Tibial artery (tissue), 4 donors: Measurements from ENCODE around the gene AP4S1.
"Not testable (repeated sequence)": the region's sequence is repeated elsewhere in the genome, so short reads cannot be mapped to it uniquely, and the experiment has no call there.

Experiments
- DNase-seq, 2 donors: peaks; one replicate each; pipeline ENCODE4 v3.0.0-alpha.2; 2019
- H3K27ac ChIP-seq, 2 donors: fragments of 200-600 bp; sonication (generic) in 1 of 2; 1 replicate in 1 of 2; 2 replicates in 1 of 2; pipeline ENCODE4 v1.5.1; 2018 to 2019; ENCODE audit warnings: mild to moderate bottlenecking in 1 of 2
- H3K27me3 ChIP-seq, 2 donors: fragments of 200-600 bp; sonication (generic) in 1 of 2; one replicate each; pipeline versions ENCODE4 v1.5.1 to v1.6.0; 2016 to 2019
- H3K36me3 ChIP-seq, 3 donors: fragments of 200-600 bp; sonication (generic) in 2 of 3; one replicate each; pipeline ENCODE4 v1.5.1; 2016 to 2019; ENCODE audit warnings: mild to moderate bottlenecking in 2 of 3
- H3K4me1 ChIP-seq, 4 donors: fragments of 200-600 bp; sonication (generic) in 2 of 4; 1 replicate in 3 of 4; 2 replicates in 1 of 4; pipeline ENCODE4 v1.5.1; 2016 to 2019
- H3K4me3 ChIP-seq, 2 donors: fragments of 200-600 bp; sonication (generic) in 1 of 2; 1 replicate in 1 of 2; 2 replicates in 1 of 2; pipeline ENCODE4 v1.5.1; 2018 to 2019; ENCODE audit warnings: mild to moderate bottlenecking in 2 of 2
- H3K9me3 ChIP-seq, 3 donors: fragments of 200-600 bp; sonication (generic) in 1 of 3; one replicate each; pipeline ENCODE4 v1.5.1; 2016 to 2019
- intact Hi-C: fragments of 100-400 bp; cut with DNase I; formaldehyde crosslinking; loops from one replicate; pipeline ENCODE4 v1.15.0; 2023; ENCODE audit warnings: low total_unique reads
- TF ChIP-seq, protein P1 (sequence below), 2 experiments: fragments of 200-600 bp in 1 of 2; fragments of 450-650 bp in 1 of 2; IDR thresholded peaks; one replicate each; pipeline ENCODE4 v1.5.1; 2017 to 2019; ENCODE audit warnings: antibody characterized with exemption in 2 of 2, mild to moderate bottlenecking in 1 of 2, moderate library complexity in 1 of 2

AP4S1 gene

DNA sequence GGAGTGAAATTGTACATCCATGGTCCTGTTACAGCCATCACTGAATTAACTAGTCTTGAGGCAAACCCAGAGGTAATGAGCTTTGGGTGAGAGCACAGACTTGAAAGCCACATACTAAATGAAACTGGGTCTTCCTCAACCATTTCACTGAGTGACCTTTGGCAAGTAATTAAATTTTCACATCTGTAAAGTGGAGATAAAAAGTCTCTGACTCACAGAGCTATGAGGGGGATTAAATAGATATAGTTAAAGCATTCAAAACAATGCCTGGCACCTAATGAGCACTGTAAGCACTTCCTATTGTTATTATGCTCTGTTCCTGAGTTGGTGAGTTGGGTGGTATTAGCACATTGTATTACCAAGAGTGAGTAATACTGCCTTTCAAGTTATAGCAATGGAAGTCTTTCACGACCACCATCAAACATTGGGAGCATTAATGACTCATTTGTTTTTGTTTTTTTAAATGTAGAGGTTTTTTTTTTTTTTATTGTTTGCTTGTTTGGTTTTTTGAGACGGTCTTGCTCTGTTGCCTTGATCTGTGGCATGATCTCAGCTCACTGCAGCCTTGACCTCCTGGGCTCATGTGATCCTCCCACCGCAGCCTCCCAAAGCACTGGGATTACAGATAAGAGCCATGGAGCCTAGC lies 13.2 kb downstream of the AP4S1 start:
- DNase-seq, result no peak
- Histone ChIP-seq H3K27ac (no peak overlapping the region), H3K4me1 (no peaks in the 10 kb centered on the region), H3K4me3 (no peak overlapping the region), H3K36me3 (peaks cover 0 to 11% (median 4%) of the 10 kb centered on the region in 3 donors), H3K9me3 (no peaks in the 10 kb centered on the region), H3K27me3 (no peaks in the 10 kb centered on the region)
- intact Hi-C loops, result no loop called here
- TF ChIP-seq, protein P1, sequence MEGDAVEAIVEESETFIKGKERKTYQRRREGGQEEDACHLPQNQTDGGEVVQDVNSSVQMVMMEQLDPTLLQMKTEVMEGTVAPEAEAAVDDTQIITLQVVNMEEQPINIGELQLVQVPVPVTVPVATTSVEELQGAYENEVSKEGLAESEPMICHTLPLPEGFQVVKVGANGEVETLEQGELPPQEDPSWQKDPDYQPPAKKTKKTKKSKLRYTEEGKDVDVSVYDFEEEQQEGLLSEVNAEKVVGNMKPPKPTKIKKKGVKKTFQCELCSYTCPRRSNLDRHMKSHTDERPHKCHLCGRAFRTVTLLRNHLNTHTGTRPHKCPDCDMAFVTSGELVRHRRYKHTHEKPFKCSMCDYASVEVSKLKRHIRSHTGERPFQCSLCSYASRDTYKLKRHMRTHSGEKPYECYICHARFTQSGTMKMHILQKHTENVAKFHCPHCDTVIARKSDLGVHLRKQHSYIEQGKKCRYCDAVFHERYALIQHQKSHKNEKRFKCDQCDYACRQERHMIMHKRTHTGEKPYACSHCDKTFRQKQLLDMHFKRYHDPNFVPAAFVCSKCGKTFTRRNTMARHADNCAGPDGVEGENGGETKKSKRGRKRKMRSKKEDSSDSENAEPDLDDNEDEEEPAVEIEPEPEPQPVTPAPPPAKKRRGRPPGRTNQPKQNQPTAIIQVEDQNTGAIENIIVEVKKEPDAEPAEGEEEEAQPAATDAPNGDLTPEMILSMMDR (IDR thresholded peaks at IDR 0.05), result no peak

DNA sequence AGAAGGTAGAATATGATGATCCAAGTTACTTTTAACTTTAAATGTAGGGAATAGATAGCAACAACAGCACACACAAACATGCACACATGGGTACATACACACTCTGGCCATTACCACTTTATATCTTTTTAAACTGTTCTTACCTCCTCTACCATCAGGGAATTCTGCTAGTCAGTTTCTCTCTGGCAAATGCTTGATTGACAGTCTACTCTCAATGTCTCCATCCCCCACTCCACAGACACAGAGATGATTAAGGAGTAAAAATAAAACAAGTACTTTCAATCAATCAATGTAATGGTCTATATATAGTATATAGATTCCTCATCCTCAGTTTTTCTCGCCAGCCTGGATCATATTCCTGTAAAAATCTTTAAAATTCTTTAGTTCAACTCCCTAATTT lies 16.9 kb downstream of the AP4S1 start:
- intact Hi-C loops, result no loop called here
- peaks cover 0 to 3% (median 0%) of the 10 kb centered on the region in 3 donors for H3K36me3 ChIP-seq
- no peak overlapping the region for H3K4me3 ChIP-seq
- no peak for DNase-seq
- H3K27ac ChIP-seq, result no peak overlapping the region
- no peaks in the 10 kb centered on the region for H3K4me1 ChIP-seq
- no peaks in the 10 kb centered on the region for H3K9me3 ChIP-seq
- no peaks in the 10 kb centered on the region for H3K27me3 ChIP-seq
- TF ChIP-seq, protein P1 (IDR thresholded peaks at IDR 0.05), result no peak

DNA sequence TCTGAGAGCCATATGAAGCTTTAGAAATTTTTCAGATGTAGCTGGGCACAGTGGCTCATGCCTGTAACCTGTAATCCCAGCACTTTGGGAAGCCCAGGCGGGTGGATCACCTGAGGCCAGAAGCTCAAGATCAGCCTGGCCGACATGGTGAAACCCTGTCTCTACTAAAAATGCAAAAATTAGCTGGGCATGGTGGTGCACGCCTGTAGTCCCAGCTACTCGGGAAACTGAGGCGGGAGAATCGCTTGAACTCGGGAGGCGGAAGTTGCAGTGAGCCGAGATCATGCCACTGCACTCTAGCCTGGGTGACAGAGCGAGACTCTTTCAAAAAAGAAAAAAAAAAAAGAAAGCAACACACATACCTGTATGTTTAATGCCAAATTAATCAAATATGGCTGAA lies 17.4 kb downstream of the AP4S1 start:
- H3K36me3 ChIP-seq, H3K27ac ChIP-seq, DNase-seq, H3K4me3 ChIP-seq, intact Hi-C loops, H3K27me3 ChIP-seq, H3K4me1 ChIP-seq, H3K9me3 ChIP-seq: not testable (repeated sequence)

DNA sequence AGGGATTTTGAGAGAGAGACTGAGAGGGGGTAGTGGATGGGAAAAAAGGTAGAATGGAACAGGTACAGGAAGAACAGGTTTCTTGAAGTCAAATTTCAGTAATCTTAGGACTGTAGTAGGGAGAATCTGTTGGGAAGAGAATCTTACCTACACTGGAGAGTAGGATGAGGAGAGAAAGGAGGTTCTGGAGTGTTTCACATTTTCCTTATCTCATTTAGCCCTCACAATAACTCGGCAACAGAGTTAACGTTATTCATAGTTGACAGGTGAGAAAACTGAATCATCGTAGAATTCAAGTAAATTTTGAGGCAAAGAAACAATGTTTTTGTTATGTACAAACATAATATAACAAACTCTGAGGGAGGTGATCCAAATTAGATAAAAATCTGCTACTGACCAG lies 17.9 kb downstream of the AP4S1 start:
- intact Hi-C loops, result no loop called here
- no peaks in the 10 kb centered on the region for H3K36me3 ChIP-seq
- no peak overlapping the region for H3K27ac ChIP-seq
- DNase-seq, result no peak
- H3K4me1 ChIP-seq, result peaks cover 0 to 4% (median 0%) of the 10 kb centered on the region in 4 donors
- H3K27me3 ChIP-seq, result no peaks in the 10 kb centered on the region
- H3K4me3 ChIP-seq, result no peak overlapping the region
- TF ChIP-seq, protein P1 (IDR thresholded peaks at IDR 0.05), result no peak
- no peaks in the 10 kb centered on the region for H3K9me3 ChIP-seq

DNA sequence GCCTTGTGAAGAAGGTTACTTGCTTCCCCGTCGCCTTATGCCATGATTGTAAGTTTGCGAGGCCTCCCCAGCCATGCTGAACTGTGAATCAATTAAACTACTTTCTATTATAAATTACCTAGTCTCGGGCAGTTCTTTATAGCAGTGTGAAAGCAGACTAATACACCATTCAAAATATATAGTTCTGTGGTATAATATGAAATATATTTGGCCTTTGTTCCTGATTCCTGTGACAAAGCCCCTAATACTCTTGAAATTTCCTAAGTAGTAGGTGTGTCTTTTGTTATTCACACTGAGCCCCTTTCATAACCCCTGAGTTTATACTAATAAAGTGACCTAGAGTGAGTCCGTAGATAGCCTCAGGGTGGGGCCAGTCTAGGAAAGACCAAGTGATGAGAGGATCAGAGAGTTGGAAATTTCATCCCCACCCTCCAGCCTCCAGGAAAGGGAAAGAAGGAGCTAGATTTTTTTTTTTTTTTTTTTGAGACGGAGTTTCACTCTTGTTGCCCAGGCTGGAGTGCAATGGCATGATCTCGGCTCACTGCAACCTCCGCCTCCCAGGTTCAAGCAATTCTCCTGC lies 20.1 kb downstream of the AP4S1 start:
- Histone ChIP-seq H3K9me3 (no peaks in the 10 kb centered on the region), H3K4me1 (peaks cover 0 to 9% (median 2%) of the 10 kb centered on the region in 4 donors), H3K27ac (no peak overlapping the region), H3K36me3 (no peaks in the 10 kb centered on the region), H3K4me3 (no peak overlapping the region), H3K27me3 (no peaks in the 10 kb centered on the region)
- TF ChIP-seq, protein P1 (IDR thresholded peaks at IDR 0.05), result no peak
- no peak for DNase-seq
- intact Hi-C loops, result no loop called here

DNA sequence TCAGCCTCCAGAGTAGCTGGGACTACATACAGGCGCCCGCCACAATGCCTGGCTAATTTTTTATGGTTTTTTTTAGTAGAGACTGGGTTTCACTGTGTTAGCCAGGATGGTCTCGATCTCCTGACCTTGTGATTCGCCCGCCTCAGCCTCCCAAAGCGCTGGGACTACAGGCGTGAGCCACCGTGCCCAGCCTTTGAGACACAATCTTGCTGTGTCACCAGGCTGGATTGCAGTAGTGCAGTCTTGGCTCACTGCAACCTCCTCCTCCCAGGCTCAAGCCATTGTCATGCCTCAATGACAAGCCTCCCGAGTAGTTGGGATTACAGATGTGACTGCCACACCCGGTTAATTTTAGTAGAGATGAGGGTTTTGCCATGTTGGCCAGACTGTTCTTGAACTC lies 22.1 kb downstream of the AP4S1 start:
- no peak overlapping the region for H3K4me3 ChIP-seq
- peak overlapping the region in 1 of 2 donors; percentile 46 for H3K27ac ChIP-seq
- DNase-seq, result no peak
- peaks cover 0 to 9% (median 2%) of the 10 kb centered on the region in 4 donors for H3K4me1 ChIP-seq
- no peaks in the 10 kb centered on the region for H3K36me3 ChIP-seq
- H3K27me3 ChIP-seq, result no peaks in the 10 kb centered on the region
- intact Hi-C loops, result no loop called here
- no peaks in the 10 kb centered on the region for H3K9me3 ChIP-seq
- TF ChIP-seq, protein P1 (IDR thresholded peaks at IDR 0.05), result no peak
